Subcutaneous abdominal adipose tissue (tissue), 5 donors: Measurements from ENCODE around the gene EEIG1.

ENCODE experiments used
- H3K27ac ChIP-seq: one replicate; pipeline ENCODE4 v1.7.0; 2013; ENCODE audit warnings: low read depth, mild to moderate bottlenecking, inconsistent platforms, low read length, moderate library complexity
- H3K27me3 ChIP-seq, 5 donors: one replicate each; pipeline ENCODE4 v1.7.0; 2013; ENCODE audit warnings: low read length in 5 of 5, inconsistent platforms in 1 of 5; ENCODE audit not compliant: control insufficient read depth in 5 of 5, insufficient read depth in 4 of 5
- H3K36me3 ChIP-seq, 5 donors: one replicate each; pipeline ENCODE4 v1.7.0; 2013; ENCODE audit warnings: low read length in 5 of 5; ENCODE audit not compliant: control insufficient read depth in 5 of 5, insufficient read depth in 5 of 5
- H3K4me1 ChIP-seq, 5 donors: one replicate each; pipeline ENCODE4 v1.7.0; 2013; ENCODE audit warnings: low read length in 5 of 5, mild to moderate bottlenecking in 3 of 5, moderate library complexity in 1 of 5; ENCODE audit not compliant: control insufficient read depth in 5 of 5, insufficient read depth in 5 of 5
- H3K4me3 ChIP-seq, 5 donors: one replicate each; pipeline ENCODE4 v1.7.0; 2013; ENCODE audit warnings: low read length in 5 of 5, low read depth in 1 of 5
- H3K9ac ChIP-seq, 5 donors: one replicate each; pipeline ENCODE4 v1.7.0; 2013; ENCODE audit warnings: low read length in 5 of 5, mild to moderate bottlenecking in 4 of 5, moderate library complexity in 3 of 5
- H3K9me3 ChIP-seq, 5 donors: one replicate each; pipeline ENCODE4 v1.7.0; 2013; ENCODE audit warnings: low read length in 5 of 5; ENCODE audit not compliant: control insufficient read depth in 5 of 5
- donor health status: healthy.
- donor health status: healthy.
- donor health status: healthy.
- donor health status: healthy.
- donor health status: healthy.

Gene EEIG1

GRCh38 chr9:127983847-127984289 is 3.1 kb upstream of the EEIG1 start:
- no peak overlapping the region for H3K27ac ChIP-seq
- peaks cover 4 to 23% (median 21%) of the 10 kb centered on the region in 5 donors for H3K4me1 ChIP-seq
- H3K36me3 ChIP-seq, result no peaks in the 10 kb centered on the region
- no peaks in the 10 kb centered on the region for H3K27me3 ChIP-seq
- H3K4me3 ChIP-seq, result no peak overlapping the region
- H3K9me3 ChIP-seq, result no peaks in the 10 kb centered on the region
- H3K9ac ChIP-seq, result no peak overlapping the region

GRCh38 chr9:127982912-127983311 is 2.1 kb upstream of the EEIG1 start:
- H3K27ac ChIP-seq, result no peak overlapping the region
- H3K27me3 ChIP-seq, result no peaks in the 10 kb centered on the region
- H3K4me3 ChIP-seq, result no peak overlapping the region
- H3K36me3 ChIP-seq, result no peaks in the 10 kb centered on the region
- no peak overlapping the region for H3K9ac ChIP-seq
- H3K9me3 ChIP-seq, result no peaks in the 10 kb centered on the region
- peaks cover 4 to 31% (median 29%) of the 10 kb centered on the region in 5 donors for H3K4me1 ChIP-seq

DNA sequence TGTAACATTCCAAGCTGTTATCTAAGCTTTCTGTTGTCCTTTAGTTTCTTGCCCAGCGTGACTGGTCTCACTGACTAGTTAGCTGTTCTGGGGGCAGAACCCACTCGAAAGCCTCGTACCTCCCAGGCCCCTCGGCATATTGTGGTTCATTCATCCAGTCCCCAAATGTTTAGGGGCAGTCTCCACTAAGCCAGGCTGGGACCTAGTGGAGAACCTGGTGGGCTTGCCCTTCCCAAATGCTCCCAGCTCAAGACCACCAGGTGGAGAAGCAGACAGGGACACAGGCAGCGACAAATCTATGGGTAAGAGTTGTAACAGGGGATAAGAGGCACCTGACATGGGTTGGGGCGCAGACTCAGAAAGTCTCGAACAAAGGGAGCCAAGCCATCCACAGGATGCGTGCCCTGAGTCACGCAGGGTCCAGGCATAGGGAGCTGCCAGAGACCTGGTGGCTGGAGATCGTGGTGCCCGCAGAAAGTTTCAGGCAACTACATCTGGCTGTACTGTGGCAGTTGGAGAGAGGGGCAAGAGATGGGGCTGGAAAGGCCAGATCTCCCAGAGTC is 851 bp upstream of the EEIG1 start:
- H3K27ac ChIP-seq, result peak overlapping the region; percentile 75
- H3K9me3 ChIP-seq, result no peaks in the 10 kb centered on the region
- peaks cover 4 to 42% (median 41%) of the 10 kb centered on the region in 5 donors for H3K4me1 ChIP-seq
- no peaks in the 10 kb centered on the region for H3K36me3 ChIP-seq
- no peaks in the 10 kb centered on the region for H3K27me3 ChIP-seq
- H3K4me3 ChIP-seq, result peak overlapping the region; percentile 71 to 90 (median 80)
- peak overlapping the region in 4 of 5 donors; percentile 79 to 91 (median 86) for H3K9ac ChIP-seq

DNA sequence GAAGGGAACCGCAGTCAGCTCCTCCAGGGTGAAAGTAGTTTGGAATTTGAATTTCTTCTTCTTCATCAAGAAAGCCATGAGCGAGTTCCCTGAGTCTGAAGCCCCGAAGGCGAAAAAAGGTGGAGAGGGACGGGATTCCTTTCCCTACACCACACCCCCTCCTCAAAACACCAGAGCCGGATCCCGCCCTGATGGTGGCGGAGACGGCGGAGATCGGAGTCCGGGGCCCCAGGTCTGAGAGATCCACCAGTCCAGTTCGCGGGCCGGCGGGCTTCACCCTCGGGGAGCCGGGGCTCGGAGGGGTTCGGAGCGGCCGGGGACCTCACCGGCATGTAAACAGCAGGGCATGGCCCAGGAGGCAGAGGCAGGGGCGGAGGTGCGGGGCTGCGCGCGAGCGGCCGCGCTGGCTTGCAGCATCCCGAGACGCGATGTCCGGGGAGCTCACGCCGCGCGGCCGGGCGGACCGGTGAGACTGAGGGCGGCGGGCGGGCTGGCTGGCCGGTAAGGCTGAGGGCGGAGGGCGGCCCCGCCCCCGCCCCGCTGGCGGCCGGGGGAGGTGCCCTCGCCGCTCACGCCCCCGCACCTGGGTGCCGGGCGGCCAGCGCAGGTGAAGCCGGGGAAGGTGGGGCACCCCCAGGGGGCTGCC is 606 bp downstream of the EEIG1 start:
- H3K4me1 ChIP-seq, result peaks cover 12 to 56% (median 55%) of the 10 kb centered on the region in 5 donors
- no peaks in the 10 kb centered on the region for H3K9me3 ChIP-seq
- H3K9ac ChIP-seq, result peak overlapping the region; percentile 28 to 80 (median 67)
- H3K27me3 ChIP-seq, result no peaks in the 10 kb centered on the region
- H3K36me3 ChIP-seq, result no peaks in the 10 kb centered on the region
- H3K4me3 ChIP-seq, result peak overlapping the region; percentile 69 to 81 (median 72)
- H3K27ac ChIP-seq, result no peak overlapping the region

- no peaks in the 10 kb centered on the region for H3K27me3 ChIP-seq
- peak overlapping the region; percentile 50 for H3K27ac ChIP-seq
- peak overlapping the region; percentile 28 to 80 (median 67) for H3K9ac ChIP-seq
- H3K4me1 ChIP-seq, result peaks cover 12 to 63% (median 62%) of the 10 kb centered on the region in 5 donors
- H3K4me3 ChIP-seq, result peak overlapping the region; percentile 69 to 81 (median 72)
- H3K9me3 ChIP-seq, result no peaks in the 10 kb centered on the region
- no peaks in the 10 kb centered on the region for H3K36me3 ChIP-seq
Observed at GRCh38 chr9:127979333-127980059, 1.3 kb downstream of the EEIG1 start.

GRCh38 chr9:127979015-127979332 is 1.8 kb downstream of the EEIG1 start:
- Histone ChIP-seq H3K36me3 (no peaks in the 10 kb centered on the region), H3K27me3 (no peaks in the 10 kb centered on the region), H3K27ac (peak overlapping the region; percentile 50), H3K9me3 (no peaks in the 10 kb centered on the region), H3K9ac (peak overlapping the region in 2 of 5 donors; percentile 67 to 80), H3K4me3 (peak overlapping the region; percentile 69 to 81 (median 72)), H3K4me1 (peaks cover 12 to 69% (median 68%) of the 10 kb centered on the region in 5 donors)

DNA sequence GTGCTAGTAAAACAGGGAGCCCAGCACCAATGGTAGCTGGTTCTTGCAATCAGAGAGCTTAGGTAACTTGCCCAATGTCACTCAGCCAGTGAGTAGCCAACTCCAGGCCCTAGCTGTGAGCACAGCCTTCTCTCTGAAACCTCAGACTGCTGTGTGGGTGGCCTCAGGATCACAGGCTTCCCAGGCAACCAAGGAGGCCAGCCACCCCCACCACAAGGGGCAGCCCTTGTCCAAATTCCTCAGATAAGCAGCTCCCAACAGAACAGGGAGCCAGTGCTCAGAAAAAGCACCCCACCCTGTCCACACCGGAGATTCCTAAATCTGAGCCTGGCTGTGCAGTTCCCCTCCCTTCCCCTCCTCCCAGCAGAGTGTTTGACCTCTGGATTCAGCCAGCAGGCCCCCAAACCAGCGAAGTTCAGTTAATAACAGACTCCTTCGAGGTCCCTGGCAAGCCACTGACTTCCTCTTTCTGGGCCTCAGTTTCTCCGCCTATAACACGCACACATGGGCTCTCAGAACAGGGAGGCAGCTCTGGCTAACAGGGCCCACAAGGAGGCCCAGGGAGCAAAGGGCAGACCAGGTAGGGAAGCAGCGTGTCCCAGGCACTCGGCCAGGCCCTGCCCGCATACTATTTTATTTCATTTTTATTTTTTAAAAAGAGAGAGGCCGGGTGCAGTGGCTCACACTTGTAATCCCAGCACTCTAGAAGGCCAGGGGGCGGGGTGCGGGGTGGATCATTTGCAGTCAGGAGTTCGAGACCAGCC is 2.7 kb downstream of the EEIG1 start:
- Histone ChIP-seq H3K36me3 (no peaks in the 10 kb centered on the region), H3K27ac (no peak overlapping the region), H3K9ac (peak overlapping the region in 4 of 5 donors; percentile 11 to 59 (median 24)), H3K27me3 (no peaks in the 10 kb centered on the region), H3K4me3 (peak overlapping the region in 2 of 5 donors; percentile 21 to 27), H3K4me1 (peaks cover 12 to 77% (median 74%) of the 10 kb centered on the region in 5 donors), H3K9me3 (no peaks in the 10 kb centered on the region)

GRCh38 chr9:127977009-127977883 is 3.5 kb downstream of the EEIG1 start:
- H3K4me3 ChIP-seq, result peak overlapping the region in 2 of 5 donors; percentile 9 to 21
- no peak overlapping the region for H3K27ac ChIP-seq
- no peaks in the 10 kb centered on the region for H3K27me3 ChIP-seq
- H3K9ac ChIP-seq, result peak overlapping the region in 3 of 5 donors; percentile 11 to 59 (median 21)
- no peaks in the 10 kb centered on the region for H3K9me3 ChIP-seq
- no peaks in the 10 kb centered on the region for H3K36me3 ChIP-seq
- H3K4me1 ChIP-seq, result peaks cover 12 to 85% (median 83%) of the 10 kb centered on the region in 5 donors

DNA sequence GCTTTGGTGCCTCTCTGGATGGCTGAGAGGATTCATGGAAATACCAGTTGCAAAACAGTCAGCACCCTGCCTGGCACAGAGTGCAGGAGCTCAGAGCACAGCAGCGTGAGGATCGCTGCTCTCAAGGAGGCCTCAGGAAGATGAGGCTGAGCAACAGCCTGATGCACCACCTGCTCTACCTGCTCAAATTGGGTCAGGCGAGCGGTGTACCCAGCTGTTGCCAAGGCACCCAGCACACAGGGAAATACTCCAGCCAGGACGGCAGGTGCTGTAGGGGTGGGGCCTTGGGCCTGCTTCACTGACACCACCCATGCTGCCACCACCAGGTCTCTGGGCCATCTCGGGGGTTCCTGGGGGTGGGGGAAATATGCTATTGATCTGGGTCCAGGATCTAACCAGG is 4.3 kb downstream of the EEIG1 start:
- no peaks in the 10 kb centered on the region for H3K9me3 ChIP-seq
- H3K4me3 ChIP-seq, result no peak overlapping the region
- no peak overlapping the region for H3K9ac ChIP-seq
- H3K36me3 ChIP-seq, result no peaks in the 10 kb centered on the region
- peaks cover 12 to 89% (median 88%) of the 10 kb centered on the region in 5 donors for H3K4me1 ChIP-seq
- H3K27ac ChIP-seq, result no peak overlapping the region
- no peaks in the 10 kb centered on the region for H3K27me3 ChIP-seq
